PFSK-1 (cell line): ENCODE data around the gene RPTN.

Experiments
- POLR2AphosphoS5 ChIP-seq: IDR thresholded peaks from 2 replicates; pipeline ENCODE4 v1.6.1; 2012; ENCODE audit warnings: low read depth, mild to moderate bottlenecking, control low read depth, low read length, moderate library complexity
- TF ChIP-seq, protein P1 (sequence below), 2 experiments: IDR thresholded peaks; 2 replicates each; pipeline versions ENCODE4 v1.6.1 to v1.8.0; 2011 to 2012; ENCODE audit warnings: low read depth in 2 of 2, low read length in 2 of 2, control low read depth in 1 of 2, inconsistent platforms in 1 of 2, mild to moderate bottlenecking in 1 of 2, moderate library complexity in 1 of 2; ENCODE audit not compliant: insufficient read depth in 1 of 2

DNA sequence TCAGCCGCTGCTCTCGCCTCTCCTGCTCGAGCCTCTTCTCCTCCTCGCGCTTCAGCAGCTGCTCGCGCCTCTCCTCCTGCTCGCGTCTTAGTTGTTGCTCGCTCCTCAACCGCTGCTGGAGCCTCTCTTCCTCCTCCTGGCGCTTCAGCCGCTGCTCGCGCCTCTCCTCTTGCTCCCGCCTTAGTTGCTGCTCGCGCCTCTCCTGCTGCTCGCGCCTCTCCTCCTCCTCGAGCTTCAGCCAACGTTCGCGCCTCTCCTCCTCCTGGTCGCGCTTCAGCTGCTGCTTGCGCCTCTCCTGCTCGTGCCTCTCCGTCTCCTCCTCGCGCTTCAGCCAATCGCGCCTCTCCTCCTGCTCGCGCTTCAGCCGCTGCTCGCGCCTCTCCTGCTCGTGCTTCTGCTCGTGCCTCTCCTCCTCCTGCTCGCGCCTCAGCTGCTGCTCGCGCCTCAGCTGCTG lies 47.5 kb downstream of the RPTN start:
- no peak for TF ChIP-seq POLR2AphosphoS5
- TF ChIP-seq, protein P1, sequence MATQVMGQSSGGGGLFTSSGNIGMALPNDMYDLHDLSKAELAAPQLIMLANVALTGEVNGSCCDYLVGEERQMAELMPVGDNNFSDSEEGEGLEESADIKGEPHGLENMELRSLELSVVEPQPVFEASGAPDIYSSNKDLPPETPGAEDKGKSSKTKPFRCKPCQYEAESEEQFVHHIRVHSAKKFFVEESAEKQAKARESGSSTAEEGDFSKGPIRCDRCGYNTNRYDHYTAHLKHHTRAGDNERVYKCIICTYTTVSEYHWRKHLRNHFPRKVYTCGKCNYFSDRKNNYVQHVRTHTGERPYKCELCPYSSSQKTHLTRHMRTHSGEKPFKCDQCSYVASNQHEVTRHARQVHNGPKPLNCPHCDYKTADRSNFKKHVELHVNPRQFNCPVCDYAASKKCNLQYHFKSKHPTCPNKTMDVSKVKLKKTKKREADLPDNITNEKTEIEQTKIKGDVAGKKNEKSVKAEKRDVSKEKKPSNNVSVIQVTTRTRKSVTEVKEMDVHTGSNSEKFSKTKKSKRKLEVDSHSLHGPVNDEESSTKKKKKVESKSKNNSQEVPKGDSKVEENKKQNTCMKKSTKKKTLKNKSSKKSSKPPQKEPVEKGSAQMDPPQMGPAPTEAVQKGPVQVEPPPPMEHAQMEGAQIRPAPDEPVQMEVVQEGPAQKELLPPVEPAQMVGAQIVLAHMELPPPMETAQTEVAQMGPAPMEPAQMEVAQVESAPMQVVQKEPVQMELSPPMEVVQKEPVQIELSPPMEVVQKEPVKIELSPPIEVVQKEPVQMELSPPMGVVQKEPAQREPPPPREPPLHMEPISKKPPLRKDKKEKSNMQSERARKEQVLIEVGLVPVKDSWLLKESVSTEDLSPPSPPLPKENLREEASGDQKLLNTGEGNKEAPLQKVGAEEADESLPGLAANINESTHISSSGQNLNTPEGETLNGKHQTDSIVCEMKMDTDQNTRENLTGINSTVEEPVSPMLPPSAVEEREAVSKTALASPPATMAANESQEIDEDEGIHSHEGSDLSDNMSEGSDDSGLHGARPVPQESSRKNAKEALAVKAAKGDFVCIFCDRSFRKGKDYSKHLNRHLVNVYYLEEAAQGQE (IDR thresholded peaks at IDR 0.05; ENCODE audit: insufficient read depth in 1 of 2, low read depth in 2 of 2, low read length in 2 of 2), result no peak
